Panc1 (cell line): ENCODE measurements around the gene TLE1. TPM values are rescaled to one million over a fixed set of nuclear protein-coding genes. Genes with fewer than 3 reads are reported as not detected.
"Not testable (repeated sequence)": the region's sequence is repeated elsewhere in the genome, so short reads cannot be mapped to it uniquely, and the experiment has no call there.

ENCODE experiments used
- ATAC-seq: fragments of 200-7000 bp; cut with Tn5 transposase; 2 replicates; pipeline ENCODE4 v1.9.1; 2020; ENCODE audit warnings: mild to moderate bottlenecking, moderate library complexity
- BruUV-seq: library from RNA; stranded (reverse); fragments of 400-500 nt; replicated peaks from 2 replicates; lab custom pipeline; 2021; lab: Mats Ljungman, UMichigan
- CTCF ChIA-PET: fragments of 300-600 bp; sonication (Branson Sonifier 250); formaldehyde crosslinking; loops from one replicate; lab custom pipeline; 2022; ENCODE audit warnings: antibody characterized with exemption; lab: Charles Lee
- POLR2A ChIA-PET: fragments of 300-600 bp; sonication (Branson Sonifier 250); formaldehyde crosslinking; loops from one replicate; lab custom pipeline; 2022; ENCODE audit warnings: antibody characterized with exemption; lab: Charles Lee
- DNase-seq: peaks from one replicate; pipeline ENCODE4 v3.0.0-alpha.2; 2010; ENCODE audit warnings: low read depth, low spot score
- H3K27ac ChIP-seq: 2 replicates; pipeline ENCODE4 v1.5.1; 2011; ENCODE audit warnings: mild to moderate bottlenecking, low read length, inconsistent platforms
- H3K27me3 ChIP-seq: fragments of 200-500 bp; sonication (Bioruptor generic); 2 replicates; pipeline ENCODE4 v1.6.0; 2014; ENCODE audit warnings: low read length, inconsistent platforms; ENCODE audit not compliant: control insufficient read depth, insufficient read depth
- H3K36me3 ChIP-seq: fragments of 200-500 bp; sonication (Bioruptor generic); 2 replicates; pipeline ENCODE4 v1.5.1; 2014; ENCODE audit warnings: inconsistent platforms, mild to moderate bottlenecking, low read length, moderate library complexity; ENCODE audit not compliant: control insufficient read depth, insufficient read depth
- H3K4me1 ChIP-seq: 2 replicates; pipeline ENCODE4 v1.5.1; 2011; ENCODE audit warnings: inconsistent platforms, mild to moderate bottlenecking, low read length, moderate library complexity; ENCODE audit not compliant: control insufficient read depth, insufficient read depth
- H3K4me3 ChIP-seq, 2 experiments: 2 replicates each; pipeline ENCODE4 v1.5.1; 2011 to 2012; ENCODE audit warnings: low read depth in 2 of 2, low read length in 2 of 2, mild to moderate bottlenecking in 2 of 2, inconsistent platforms in 1 of 2, moderate library complexity in 1 of 2
- H3K9me3 ChIP-seq: fragments of 200-500 bp; sonication (Bioruptor generic); 2 replicates; pipeline ENCODE4 v1.5.1; 2014; ENCODE audit warnings: low read depth, mild to moderate bottlenecking, inconsistent platforms, low read length, moderate library complexity; ENCODE audit not compliant: control insufficient read depth, insufficient read depth
- POLR2AphosphoS5 ChIP-seq: IDR thresholded peaks from 2 replicates; pipeline ENCODE4 v1.6.1; 2012; ENCODE audit warnings: mild to moderate bottlenecking, low read depth, low read length, moderate library complexity
- SIN3A ChIP-seq: IDR thresholded peaks from 2 replicates; pipeline ENCODE4 v1.6.1; 2012; ENCODE audit warnings: low read depth, mild to moderate bottlenecking, low read length, moderate library complexity, borderline replicate concordance; ENCODE audit not compliant: insufficient read depth
- TCF7L2 ChIP-seq: IDR thresholded peaks from 2 replicates; pipeline ENCODE4 v1.6.1; 2011; ENCODE audit warnings: mild to moderate bottlenecking, low read depth, low read length, inconsistent platforms
- in situ Hi-C: cut with HindIII; loops from 2 replicates; pipeline ENCODE4 v1.10.0; 2016; ENCODE audit warnings: low sequenced_read_pairs, low pct_unique_long_range_greater_than_20kb
- intact Hi-C: fragments of 100-400 bp; cut with micrococcal nuclease; formaldehyde crosslinking; loops from one replicate; pipeline ENCODE4 v1.10.0; 2022; ENCODE audit not compliant: unreplicated experiment
- total RNA-seq: library from RNA; stranded (reverse); gene quantifications from one replicate; pipeline ENCODE4 v1.2.1, GENCODE V29; 2021; ENCODE audit not compliant: unreplicated experiment
- TF ChIP-seq, protein P1 (sequence below): fragments of 450-650 bp; IDR thresholded peaks from 2 replicates; pipeline ENCODE4 v1.5.1; 2017; ENCODE audit warnings: mild to moderate bottlenecking
- TF ChIP-seq, protein P2 (sequence below), 2 experiments: IDR thresholded peaks; 2 replicates each; pipeline ENCODE4 v1.6.1; 2011 to 2012; ENCODE audit warnings: low read depth in 2 of 2, control low read depth in 1 of 2, low read length in 1 of 2, mild to moderate bottlenecking in 1 of 2, moderate library complexity in 1 of 2; ENCODE audit not compliant: insufficient read depth in 1 of 2

The TLE1 gene
- total RNA-seq, 1 experiment from 2014 or later = 12.9 TPM

DNA sequence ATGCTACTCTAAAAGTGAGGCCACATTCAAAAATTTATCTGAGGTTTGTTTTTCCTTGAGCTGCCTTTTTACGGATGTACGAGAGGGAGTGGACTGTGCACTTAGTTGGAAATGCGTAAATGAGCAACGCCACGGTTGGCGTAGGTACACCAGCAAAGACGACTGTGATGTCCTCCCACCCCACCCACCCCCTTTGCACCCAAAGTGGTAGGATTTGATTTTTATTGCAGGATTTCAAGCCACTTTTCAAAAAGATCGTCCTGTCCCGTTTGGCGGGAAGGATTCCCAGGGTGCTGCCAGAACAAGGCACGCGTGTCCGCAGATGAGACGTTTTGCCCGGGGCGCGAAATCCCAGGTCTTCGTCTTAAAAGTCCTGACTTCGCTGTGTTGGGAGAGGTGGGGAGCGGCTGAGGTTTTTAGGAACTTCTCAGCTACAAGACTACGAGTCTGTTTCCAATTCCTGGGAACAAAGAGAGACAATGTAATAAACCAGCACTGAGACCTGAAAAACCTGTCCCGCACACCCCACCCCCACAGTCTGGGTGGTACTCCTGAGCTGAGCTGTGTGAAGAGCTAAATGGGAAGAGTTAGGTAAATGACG lies 1.0 kb upstream of the TLE1 start:
- intact Hi-C loops = no loop called here
- no peak for DNase-seq
- BruUV-seq = no TSS peak
- no peaks in the 10 kb centered on the region for H3K9me3 ChIP-seq
- POLR2A ChIA-PET = no interaction called here
- in situ Hi-C loops = no loop called here
- ATAC-seq = no peak
- H3K36me3 ChIP-seq = no peaks in the 10 kb centered on the region; the same call in 1 of the 2 replicates
- TF ChIP-seq, protein P1, sequence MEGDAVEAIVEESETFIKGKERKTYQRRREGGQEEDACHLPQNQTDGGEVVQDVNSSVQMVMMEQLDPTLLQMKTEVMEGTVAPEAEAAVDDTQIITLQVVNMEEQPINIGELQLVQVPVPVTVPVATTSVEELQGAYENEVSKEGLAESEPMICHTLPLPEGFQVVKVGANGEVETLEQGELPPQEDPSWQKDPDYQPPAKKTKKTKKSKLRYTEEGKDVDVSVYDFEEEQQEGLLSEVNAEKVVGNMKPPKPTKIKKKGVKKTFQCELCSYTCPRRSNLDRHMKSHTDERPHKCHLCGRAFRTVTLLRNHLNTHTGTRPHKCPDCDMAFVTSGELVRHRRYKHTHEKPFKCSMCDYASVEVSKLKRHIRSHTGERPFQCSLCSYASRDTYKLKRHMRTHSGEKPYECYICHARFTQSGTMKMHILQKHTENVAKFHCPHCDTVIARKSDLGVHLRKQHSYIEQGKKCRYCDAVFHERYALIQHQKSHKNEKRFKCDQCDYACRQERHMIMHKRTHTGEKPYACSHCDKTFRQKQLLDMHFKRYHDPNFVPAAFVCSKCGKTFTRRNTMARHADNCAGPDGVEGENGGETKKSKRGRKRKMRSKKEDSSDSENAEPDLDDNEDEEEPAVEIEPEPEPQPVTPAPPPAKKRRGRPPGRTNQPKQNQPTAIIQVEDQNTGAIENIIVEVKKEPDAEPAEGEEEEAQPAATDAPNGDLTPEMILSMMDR = no peak
- TF ChIP-seq TCF7L2 (no peak), SIN3A (no peak), POLR2AphosphoS5 (no peak)
- TF ChIP-seq, protein P2, sequence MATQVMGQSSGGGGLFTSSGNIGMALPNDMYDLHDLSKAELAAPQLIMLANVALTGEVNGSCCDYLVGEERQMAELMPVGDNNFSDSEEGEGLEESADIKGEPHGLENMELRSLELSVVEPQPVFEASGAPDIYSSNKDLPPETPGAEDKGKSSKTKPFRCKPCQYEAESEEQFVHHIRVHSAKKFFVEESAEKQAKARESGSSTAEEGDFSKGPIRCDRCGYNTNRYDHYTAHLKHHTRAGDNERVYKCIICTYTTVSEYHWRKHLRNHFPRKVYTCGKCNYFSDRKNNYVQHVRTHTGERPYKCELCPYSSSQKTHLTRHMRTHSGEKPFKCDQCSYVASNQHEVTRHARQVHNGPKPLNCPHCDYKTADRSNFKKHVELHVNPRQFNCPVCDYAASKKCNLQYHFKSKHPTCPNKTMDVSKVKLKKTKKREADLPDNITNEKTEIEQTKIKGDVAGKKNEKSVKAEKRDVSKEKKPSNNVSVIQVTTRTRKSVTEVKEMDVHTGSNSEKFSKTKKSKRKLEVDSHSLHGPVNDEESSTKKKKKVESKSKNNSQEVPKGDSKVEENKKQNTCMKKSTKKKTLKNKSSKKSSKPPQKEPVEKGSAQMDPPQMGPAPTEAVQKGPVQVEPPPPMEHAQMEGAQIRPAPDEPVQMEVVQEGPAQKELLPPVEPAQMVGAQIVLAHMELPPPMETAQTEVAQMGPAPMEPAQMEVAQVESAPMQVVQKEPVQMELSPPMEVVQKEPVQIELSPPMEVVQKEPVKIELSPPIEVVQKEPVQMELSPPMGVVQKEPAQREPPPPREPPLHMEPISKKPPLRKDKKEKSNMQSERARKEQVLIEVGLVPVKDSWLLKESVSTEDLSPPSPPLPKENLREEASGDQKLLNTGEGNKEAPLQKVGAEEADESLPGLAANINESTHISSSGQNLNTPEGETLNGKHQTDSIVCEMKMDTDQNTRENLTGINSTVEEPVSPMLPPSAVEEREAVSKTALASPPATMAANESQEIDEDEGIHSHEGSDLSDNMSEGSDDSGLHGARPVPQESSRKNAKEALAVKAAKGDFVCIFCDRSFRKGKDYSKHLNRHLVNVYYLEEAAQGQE (IDR thresholded peaks at IDR 0.05; ENCODE audit: insufficient read depth in 1 of 2, low read depth in 2 of 2, low read length in 1 of 2) = no peak
- H3K4me3 ChIP-seq = peak overlapping the region; percentile 58 to 62
- no peaks in the 10 kb centered on the region for H3K27me3 ChIP-seq
- H3K27ac ChIP-seq = peak overlapping the region; percentile 61
- H3K4me1 ChIP-seq = peaks cover 12% of the 10 kb centered on the region; the same call in 1 of the 2 replicates
- CTCF ChIA-PET = no interaction called here

DNA sequence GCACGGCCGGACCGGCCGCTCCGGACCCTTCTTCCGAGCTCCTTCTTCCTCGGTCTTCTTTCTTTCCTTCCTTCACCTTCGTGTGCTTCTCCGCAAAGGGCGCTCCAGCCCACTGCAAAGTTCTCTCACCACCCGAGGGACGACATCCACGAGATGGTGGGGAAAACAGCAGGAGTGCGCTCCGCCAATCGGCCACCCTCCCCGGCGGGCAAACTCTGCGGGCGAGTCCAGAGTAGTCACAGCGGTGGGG lies 329 bp downstream of the TLE1 start:
- Histone ChIP-seq H3K4me1 (peaks cover 16% of the 10 kb centered on the region; the same call in 1 of the 2 replicates), H3K4me3 (peak overlapping the region; percentile 60 to 77), H3K27ac (peak overlapping the region; percentile 12; the same call in 1 of the 2 replicates)
- H3K9me3 ChIP-seq, DNase-seq, ATAC-seq, H3K36me3 ChIP-seq, BruUV-seq, in situ Hi-C loops, H3K27me3 ChIP-seq: not testable (repeated sequence)
- intact Hi-C loops = loop anchor here (5.0 to 10.0 kb wide), 2 partner anchors 167 to 296 kb away; partner anchors contain the start of gene SPATA31D1
- ChIA-PET CTCF (interaction anchor here (0.6 kb wide), 1 partner anchor 146 kb away, joined by 8 read pairs; no protein-coding TSS in a partner anchor), POLR2A (interaction anchor here (0.5 kb wide), 1 partner anchor 62 kb away, joined by 12 read pairs; no protein-coding TSS in a partner anchor)

DNA sequence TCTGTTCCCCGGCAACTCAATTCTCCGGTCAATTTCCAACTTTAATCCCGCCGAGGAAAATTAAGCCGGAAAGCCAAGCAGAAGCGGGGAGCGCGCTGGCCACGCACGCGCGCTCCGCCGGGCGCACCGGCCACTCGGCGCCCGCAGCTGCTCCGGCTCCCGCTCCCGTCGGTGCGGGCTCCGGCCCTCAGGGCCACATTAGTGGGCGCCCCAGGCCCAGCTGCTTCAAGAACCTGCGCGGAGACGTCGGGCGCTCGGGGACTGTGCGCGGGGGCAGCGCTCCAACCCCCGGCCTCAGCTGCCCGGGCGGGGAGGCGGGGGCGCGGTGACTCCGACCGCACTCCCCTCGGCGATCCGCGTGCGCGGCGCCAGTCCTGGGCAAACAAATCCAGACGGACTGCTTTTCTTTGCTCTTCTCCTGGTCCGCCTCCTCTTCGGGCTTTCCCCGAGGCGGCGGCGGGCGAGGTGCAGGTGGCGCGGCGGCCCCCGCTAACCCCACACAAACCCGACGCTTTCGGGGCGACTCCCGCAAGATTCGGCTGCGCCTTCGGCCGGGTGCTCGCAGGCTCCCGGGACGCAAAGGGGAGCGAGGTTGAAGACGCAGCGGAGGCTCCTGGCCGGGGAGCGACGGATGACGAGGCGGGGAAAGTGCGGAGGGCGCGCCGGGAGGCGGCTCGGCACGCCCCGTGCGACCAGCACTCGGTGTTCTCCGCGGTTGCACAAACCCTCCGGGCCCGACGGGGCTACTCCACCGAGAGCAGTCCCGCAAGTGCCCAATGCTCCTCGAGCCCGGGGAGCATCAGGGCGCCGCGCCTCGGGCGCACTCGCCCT lies 870 bp downstream of the TLE1 start:
- DNase-seq, BruUV-seq, H3K36me3 ChIP-seq, in situ Hi-C loops, H3K27ac ChIP-seq, H3K9me3 ChIP-seq, H3K27me3 ChIP-seq: not testable (repeated sequence)
- Histone ChIP-seq H3K4me3 (peak overlapping the region; percentile 60 to 77), H3K4me1 (peaks cover 16% of the 10 kb centered on the region; the same call in 1 of the 2 replicates)
- CTCF ChIA-PET = interaction anchor here (0.6 kb wide), 1 partner anchor 146 kb away, joined by 8 read pairs; no protein-coding TSS in a partner anchor
- POLR2A ChIA-PET = interaction anchor here (0.5 kb wide), 1 partner anchor 63 kb away, joined by 12 read pairs; no protein-coding TSS in a partner anchor
- intact Hi-C loops = loop anchor here (5.0 to 10.0 kb wide), 2 partner anchors 166 to 296 kb away; partner anchors contain the start of gene SPATA31D1
- ATAC-seq = 0 out of 2 replicates have a peak, but pooled peaks have one; percentile 15
